H9 (cell line): ENCODE results near the gene ARRB1. TPM values are rescaled to one million over a fixed set of nuclear protein-coding genes. Genes with fewer than 3 reads are reported as not detected.

Source experiments
- DNase-seq: peaks from one replicate; pipeline ENCODE4 v3.0.0-alpha.2; 2017
- H2AFZ ChIP-seq: one replicate; pipeline ENCODE4 v1.6.1; 2013; ENCODE audit warnings: mild to moderate bottlenecking, low read length, control low read depth, moderate library complexity
- H2AK5ac ChIP-seq: 2 replicates; pipeline ENCODE4 v1.6.1; 2013; ENCODE audit warnings: low read length, control low read depth, mixed read lengths; ENCODE audit not compliant: insufficient read length
- H2BK120ac ChIP-seq: one replicate; pipeline ENCODE4 v1.6.1; 2013; ENCODE audit warnings: low read depth, mild to moderate bottlenecking, low read length, control low read depth, inconsistent platforms; ENCODE audit not compliant: poor library complexity, severe bottlenecking
- H2BK12ac ChIP-seq: 2 replicates; pipeline ENCODE4 v1.6.1; 2013; ENCODE audit warnings: low read length, control low read depth, mixed read lengths, low read depth; ENCODE audit not compliant: insufficient read length
- H2BK15ac ChIP-seq: 2 replicates; pipeline ENCODE4 v1.6.1; 2013; ENCODE audit warnings: low read depth, low read length, control low read depth
- H2BK20ac ChIP-seq: one replicate; pipeline ENCODE4 v1.6.1; 2013; ENCODE audit warnings: low read depth, mild to moderate bottlenecking, low read length, control low read depth, inconsistent platforms; ENCODE audit not compliant: poor library complexity, severe bottlenecking
- H2BK5ac ChIP-seq: 2 replicates; pipeline ENCODE4 v1.6.1; 2013; ENCODE audit warnings: low read length, control low read depth, mixed read lengths; ENCODE audit not compliant: insufficient read length
- H3K14ac ChIP-seq: 2 replicates; pipeline ENCODE4 v1.6.1; 2013; ENCODE audit warnings: low read length, control low read depth; ENCODE audit not compliant: insufficient read depth
- H3K18ac ChIP-seq: 2 replicates; pipeline ENCODE4 v1.6.1; 2013; ENCODE audit warnings: low read depth, mild to moderate bottlenecking, mixed read lengths, low read length, control low read depth; ENCODE audit not compliant: insufficient read length
- H3K23ac ChIP-seq: 2 replicates; pipeline ENCODE4 v1.6.1; 2013; ENCODE audit warnings: low read length, control low read depth, mixed read lengths, low read depth; ENCODE audit not compliant: insufficient read length
- H3K23me2 ChIP-seq: 2 replicates; pipeline ENCODE4 v1.6.1; 2013; ENCODE audit warnings: low read depth, mild to moderate bottlenecking, mixed read lengths, low read length, control low read depth; ENCODE audit not compliant: insufficient read length, poor library complexity, severe bottlenecking
- H3K27ac ChIP-seq: 2 replicates; pipeline ENCODE4 v1.5.1; 2013; ENCODE audit warnings: low read length, control low read depth, mixed read lengths, low read depth; ENCODE audit not compliant: insufficient read length
- H3K27me3 ChIP-seq: 2 replicates; pipeline ENCODE4 v1.6.1; 2013; ENCODE audit warnings: low read length, control low read depth, inconsistent platforms; ENCODE audit not compliant: insufficient read depth
- H3K4ac ChIP-seq: 2 replicates; pipeline ENCODE4 v1.6.1; 2013; ENCODE audit warnings: low read depth, mild to moderate bottlenecking, control low read depth, inconsistent platforms, low read length, moderate library complexity
- H3K4me1 ChIP-seq: 2 replicates; pipeline ENCODE4 v1.6.1; 2013; ENCODE audit warnings: low read length, control low read depth, inconsistent platforms; ENCODE audit not compliant: insufficient read depth
- H3K4me2 ChIP-seq: 2 replicates; pipeline ENCODE4 v1.6.1; 2013; ENCODE audit warnings: low read length, control low read depth, mixed read lengths; ENCODE audit not compliant: insufficient read length, insufficient read depth
- H3K56ac ChIP-seq: 2 replicates; pipeline ENCODE4 v1.6.1; 2013; ENCODE audit warnings: low read depth, mild to moderate bottlenecking, mixed read lengths, low read length, control low read depth; ENCODE audit not compliant: insufficient read length
- H3K79me1 ChIP-seq: 2 replicates; pipeline ENCODE4 v1.6.1; 2013; ENCODE audit warnings: low read depth, mild to moderate bottlenecking, moderate library complexity, low read length, control low read depth, inconsistent platforms; ENCODE audit not compliant: insufficient read depth, poor library complexity, severe bottlenecking
- H3K79me2 ChIP-seq: 2 replicates; pipeline ENCODE4 v1.6.1; 2013; ENCODE audit warnings: low read length, control low read depth, inconsistent platforms; ENCODE audit not compliant: insufficient read depth
- H3K9ac ChIP-seq: 2 replicates; pipeline ENCODE4 v1.6.1; 2013; ENCODE audit warnings: low read length, control low read depth, mixed read lengths; ENCODE audit not compliant: insufficient read length; ENCODE audit errors: extremely low read depth
- H3K9me3 ChIP-seq: one replicate; pipeline ENCODE4 v1.6.1; 2013; ENCODE audit warnings: low read depth, low read length, inconsistent platforms; ENCODE audit not compliant: control insufficient read depth
- H3T11ph ChIP-seq: one replicate; pipeline ENCODE4 v1.6.1; 2013; ENCODE audit warnings: mild to moderate bottlenecking, low read length, control low read depth, inconsistent platforms
- H4K20me1 ChIP-seq: one replicate; pipeline ENCODE4 v1.6.1; 2013; ENCODE audit not compliant: control insufficient read depth, insufficient read length, insufficient read depth
- H4K5ac ChIP-seq: 2 replicates; pipeline ENCODE4 v1.6.1; 2013; ENCODE audit warnings: low read depth, mild to moderate bottlenecking, mixed read lengths, low read length, control low read depth; ENCODE audit not compliant: insufficient read length
- H4K8ac ChIP-seq: replicated peaks from 2 replicates; pipeline ENCODE4 v1.6.1; 2013; ENCODE audit warnings: low read length, control low read depth, mixed read lengths, low read depth; ENCODE audit not compliant: insufficient read length
- H4K91ac ChIP-seq: 2 replicates; pipeline ENCODE4 v1.6.1; 2013; ENCODE audit warnings: low read depth, mild to moderate bottlenecking, moderate library complexity, mixed read lengths, low read length, control low read depth; ENCODE audit not compliant: insufficient read length
- H3K27ac Mint-ChIP-seq, 3 experiments: 2 replicates in 2 of 3; 3 replicates in 1 of 3; pipeline ENCODE4 v1.8.0; 2020 to 2021; ENCODE audit warnings: mixed read lengths in 3 of 3, mild to moderate bottlenecking in 1 of 3, moderate library complexity in 1 of 3
- H3K27me3 Mint-ChIP-seq: 2 replicates; pipeline ENCODE4 v1.8.0; 2021; ENCODE audit warnings: low read depth, mild to moderate bottlenecking, moderate library complexity, mixed read lengths
- H3K36me3 Mint-ChIP-seq, 3 experiments: 2 replicates in 2 of 3; 3 replicates in 1 of 3; pipeline ENCODE4 v1.8.0; 2020 to 2021; ENCODE audit warnings: low read depth in 3 of 3, mixed read lengths in 3 of 3; ENCODE audit not compliant: insufficient read depth in 1 of 3
- H3K4me1 Mint-ChIP-seq, 2 experiments: 2 replicates each; pipeline ENCODE4 v1.8.0; 2020; ENCODE audit warnings: mixed read lengths in 2 of 2
- H3K4me3 Mint-ChIP-seq, 2 experiments: 2 replicates in 1 of 2; 3 replicates in 1 of 2; pipeline ENCODE4 v1.8.0; 2020 to 2021; ENCODE audit warnings: mild to moderate bottlenecking in 2 of 2, mixed read lengths in 2 of 2, moderate library complexity in 1 of 2
- H3K9me3 Mint-ChIP-seq, 2 experiments: 2 replicates in 1 of 2; 3 replicates in 1 of 2; pipeline ENCODE4 v1.8.0; 2020; ENCODE audit warnings: mild to moderate bottlenecking in 2 of 2, mixed read lengths in 2 of 2, moderate library complexity in 1 of 2
- WGBS: extraction: QIAGEN DNeasy Blood & Tissue Kit; methylation state at CpG from one replicate; pipeline ENCODE4 v1.1.7; 2013; ENCODE audit warnings: missing lambda C conversion rate, low lambda C conversion rate, mixed read lengths; ENCODE audit not compliant: insufficient read length; ENCODE audit errors: extremely low coverage; 5-methylcytosine and 5-hydroxymethylcytosine counted together
- total RNA-seq: library from RNA; stranded (reverse); gene quantifications from 2 replicates; pipeline ENCODE4 v1.2.1, GENCODE V29; 2021
- TF ChIP-seq, protein P1 (sequence below): fragments of 200-600 bp; sonication (generic); conservative IDR thresholded peaks from 3 replicates; pipeline ENCODE4 v1.8.0; 2021; ENCODE audit warnings: antibody characterized with exemption, mild to moderate bottlenecking

The ARRB1 gene
- total RNA-seq, 1 experiment from 2014 or later: 20.6 TPM

DNA sequence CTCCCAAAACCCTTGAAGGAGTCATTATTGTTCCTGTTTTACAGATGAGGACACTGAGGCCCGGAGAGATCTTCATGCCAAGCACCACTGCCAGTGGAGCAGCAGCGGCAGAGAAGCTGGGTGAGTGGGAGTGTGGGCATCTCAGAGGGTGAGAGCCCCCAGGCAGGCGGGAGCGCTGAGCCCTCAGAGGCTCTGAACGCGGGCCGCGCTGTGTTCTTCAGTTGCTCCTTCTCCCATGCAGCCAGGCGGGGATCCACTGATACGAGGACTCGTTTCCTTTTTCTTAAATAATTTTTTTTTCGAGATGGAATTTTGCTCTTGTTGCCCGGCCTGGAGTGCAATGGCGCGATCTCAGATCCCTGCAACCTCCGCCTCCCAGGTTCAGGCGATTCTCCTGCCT lies 63.9 kb downstream of the ARRB1 start:
- Histone ChIP-seq H2BK5ac (no peak overlapping the region), H3K4me2 (no peak overlapping the region), H2BK12ac (no peak overlapping the region), H3K56ac (no peak overlapping the region), H3T11ph (no peak overlapping the region), H4K8ac (no peak overlapping the region), H3K23me2 (no peaks in the 10 kb centered on the region), H3K14ac (no peak overlapping the region), H4K5ac (no peak overlapping the region), H3K23ac (no peak overlapping the region), H2AK5ac (no peak overlapping the region), H3K79me1 (no peaks in the 10 kb centered on the region), H3K27ac (no peak overlapping the region), H4K91ac (no peak overlapping the region), H3K79me2 (no peaks in the 10 kb centered on the region), H4K20me1 (no peaks in the 10 kb centered on the region), H3K27me3 (no peaks in the 10 kb centered on the region), H2BK120ac (no peak overlapping the region), H3K9ac (no peak overlapping the region), H2BK20ac (no peak overlapping the region), H2AFZ (no peak overlapping the region), H3K9me3 (no peaks in the 10 kb centered on the region), H3K4ac (no peak overlapping the region), H3K18ac (no peak overlapping the region), H2BK15ac (no peak overlapping the region), H3K4me1 (no peaks in the 10 kb centered on the region)
- Mint-ChIP-seq H3K4me1 (peaks cover 7 to 11% of the 10 kb centered on the region in 2 experiments), H3K27me3 (no peaks in the 10 kb centered on the region), H3K9me3 (no peaks in the 10 kb centered on the region), H3K4me3 (no peak overlapping the region), H3K27ac (no peak overlapping the region), H3K36me3 (no peaks in the 10 kb centered on the region)
- no CpG with 5 or more reads among the region's 17 CpGs for WGBS
- TF ChIP-seq, protein P1, sequence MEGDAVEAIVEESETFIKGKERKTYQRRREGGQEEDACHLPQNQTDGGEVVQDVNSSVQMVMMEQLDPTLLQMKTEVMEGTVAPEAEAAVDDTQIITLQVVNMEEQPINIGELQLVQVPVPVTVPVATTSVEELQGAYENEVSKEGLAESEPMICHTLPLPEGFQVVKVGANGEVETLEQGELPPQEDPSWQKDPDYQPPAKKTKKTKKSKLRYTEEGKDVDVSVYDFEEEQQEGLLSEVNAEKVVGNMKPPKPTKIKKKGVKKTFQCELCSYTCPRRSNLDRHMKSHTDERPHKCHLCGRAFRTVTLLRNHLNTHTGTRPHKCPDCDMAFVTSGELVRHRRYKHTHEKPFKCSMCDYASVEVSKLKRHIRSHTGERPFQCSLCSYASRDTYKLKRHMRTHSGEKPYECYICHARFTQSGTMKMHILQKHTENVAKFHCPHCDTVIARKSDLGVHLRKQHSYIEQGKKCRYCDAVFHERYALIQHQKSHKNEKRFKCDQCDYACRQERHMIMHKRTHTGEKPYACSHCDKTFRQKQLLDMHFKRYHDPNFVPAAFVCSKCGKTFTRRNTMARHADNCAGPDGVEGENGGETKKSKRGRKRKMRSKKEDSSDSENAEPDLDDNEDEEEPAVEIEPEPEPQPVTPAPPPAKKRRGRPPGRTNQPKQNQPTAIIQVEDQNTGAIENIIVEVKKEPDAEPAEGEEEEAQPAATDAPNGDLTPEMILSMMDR: no peak
- DNase-seq: no peak
